AG04450 (cell line): ENCODE measurements around the gene PRCD. TPM values are rescaled to one million over a fixed set of nuclear protein-coding genes. Genes with fewer than 3 reads are reported as not detected.

ENCODE experiments used
- CTCF ChIA-PET: fragments of 300-600, 350-600 bp; formaldehyde crosslinking; extraction: SDS; loops from one replicate; lab custom pipeline; 2022; ENCODE audit warnings: antibody characterized with exemption, inconsistent platforms; lab: Charles Lee
- POLR2A ChIA-PET: fragments of 350-600 bp; formaldehyde crosslinking; extraction: SDS; loops from one replicate; lab custom pipeline; 2021; ENCODE audit warnings: antibody characterized with exemption, inconsistent platforms; lab: Yijun Ruan, JAX
- DNase-seq: peaks from one replicate; pipeline ENCODE4 v3.0.0-alpha.2; 2011; ENCODE audit warnings: low read depth, low spot score
- H3K27ac ChIP-seq: one replicate; pipeline ENCODE4 v1.5.1; 2012; ENCODE audit warnings: low read depth, low read length, control low read depth
- H3K27me3 ChIP-seq: one replicate; pipeline ENCODE4 v1.6.0; 2012; ENCODE audit warnings: low read length; ENCODE audit not compliant: control insufficient read depth, insufficient read depth
- H3K4me3 ChIP-seq: 2 replicates; pipeline ENCODE4 v1.5.1; 2011; ENCODE audit warnings: mild to moderate bottlenecking, low read depth, low read length, control low read depth
- H3K9me3 ChIP-seq: 2 replicates; pipeline ENCODE4 v1.5.1; 2012; ENCODE audit warnings: low read length; ENCODE audit not compliant: control insufficient read depth, insufficient read depth
- polyA plus RNA-seq: library from polyadenylated mRNA; depleted of rRNA; stranded (reverse); fragments of >200 nt; gene quantifications from 2 replicates; pipeline ENCODE4 v1.2.3, GENCODE V29; 2011
- TF ChIP-seq, protein P1 (sequence below): IDR thresholded peaks from 2 replicates; pipeline ENCODE4 v1.5.1; 2011; ENCODE audit warnings: low read depth, low read length, control low read depth, inconsistent platforms

The PRCD gene
- polyA plus RNA-seq, 1 experiment = 0.69 TPM

- Histone ChIP-seq H3K27me3 (no peaks in the 10 kb centered on the region), H3K4me3 (no peak overlapping the region), H3K27ac (no peak overlapping the region), H3K9me3 (peaks cover 12% of the 10 kb centered on the region)
- TF ChIP-seq, protein P1, sequence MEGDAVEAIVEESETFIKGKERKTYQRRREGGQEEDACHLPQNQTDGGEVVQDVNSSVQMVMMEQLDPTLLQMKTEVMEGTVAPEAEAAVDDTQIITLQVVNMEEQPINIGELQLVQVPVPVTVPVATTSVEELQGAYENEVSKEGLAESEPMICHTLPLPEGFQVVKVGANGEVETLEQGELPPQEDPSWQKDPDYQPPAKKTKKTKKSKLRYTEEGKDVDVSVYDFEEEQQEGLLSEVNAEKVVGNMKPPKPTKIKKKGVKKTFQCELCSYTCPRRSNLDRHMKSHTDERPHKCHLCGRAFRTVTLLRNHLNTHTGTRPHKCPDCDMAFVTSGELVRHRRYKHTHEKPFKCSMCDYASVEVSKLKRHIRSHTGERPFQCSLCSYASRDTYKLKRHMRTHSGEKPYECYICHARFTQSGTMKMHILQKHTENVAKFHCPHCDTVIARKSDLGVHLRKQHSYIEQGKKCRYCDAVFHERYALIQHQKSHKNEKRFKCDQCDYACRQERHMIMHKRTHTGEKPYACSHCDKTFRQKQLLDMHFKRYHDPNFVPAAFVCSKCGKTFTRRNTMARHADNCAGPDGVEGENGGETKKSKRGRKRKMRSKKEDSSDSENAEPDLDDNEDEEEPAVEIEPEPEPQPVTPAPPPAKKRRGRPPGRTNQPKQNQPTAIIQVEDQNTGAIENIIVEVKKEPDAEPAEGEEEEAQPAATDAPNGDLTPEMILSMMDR = no peak
- DNase-seq = no peak
- ChIA-PET CTCF (no interaction called here), POLR2A (no interaction called here)
These were observed 29.0 kb downstream of the PRCD start for GRCh38 chr17:76568811-76569221.

DNA sequence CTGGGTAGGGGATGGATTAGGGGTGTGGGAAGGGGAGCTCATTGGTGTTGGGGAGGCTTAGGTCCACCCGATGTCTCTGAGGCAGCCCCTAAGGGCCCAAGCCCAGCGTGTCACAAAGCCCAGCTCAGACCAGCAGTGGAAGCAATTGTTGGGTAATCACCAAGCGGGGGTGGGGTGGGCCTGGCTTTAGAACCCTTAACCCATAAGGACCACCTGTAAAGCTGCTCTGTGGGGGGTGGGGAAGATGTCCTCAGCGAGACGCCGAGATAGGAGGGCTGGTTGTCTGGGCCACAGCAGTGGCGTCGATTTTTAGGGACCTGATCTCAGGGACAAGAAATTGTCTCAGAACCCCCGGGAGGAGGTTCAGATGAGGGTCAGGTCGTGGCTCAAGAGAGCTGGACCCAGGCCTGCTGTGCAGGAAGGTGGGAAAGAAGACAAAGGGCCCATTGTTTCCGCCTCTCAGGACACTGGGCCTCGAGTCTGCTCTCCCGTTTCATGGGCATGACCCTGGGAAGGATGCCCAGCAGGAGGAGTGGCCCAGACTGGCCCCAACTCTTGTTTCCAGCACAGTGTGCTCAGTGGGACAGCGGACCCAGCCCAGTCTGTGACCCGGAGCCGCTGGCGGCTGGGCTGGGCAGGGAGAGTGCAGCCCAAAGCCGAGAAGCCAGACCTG lies 29.9 kb downstream of the PRCD start:
- Histone ChIP-seq H3K27ac (no peak overlapping the region), H3K4me3 (no peak overlapping the region), H3K27me3 (no peaks in the 10 kb centered on the region), H3K9me3 (peaks cover 12% of the 10 kb centered on the region)
- ChIA-PET POLR2A (no interaction called here), CTCF (interaction anchor here (1.6 kb wide), 1 partner anchor 54 kb away, joined by 6 read pairs; no protein-coding TSS in a partner anchor)
- TF ChIP-seq, protein P1 = no peak
- DNase-seq = no peak

DNA sequence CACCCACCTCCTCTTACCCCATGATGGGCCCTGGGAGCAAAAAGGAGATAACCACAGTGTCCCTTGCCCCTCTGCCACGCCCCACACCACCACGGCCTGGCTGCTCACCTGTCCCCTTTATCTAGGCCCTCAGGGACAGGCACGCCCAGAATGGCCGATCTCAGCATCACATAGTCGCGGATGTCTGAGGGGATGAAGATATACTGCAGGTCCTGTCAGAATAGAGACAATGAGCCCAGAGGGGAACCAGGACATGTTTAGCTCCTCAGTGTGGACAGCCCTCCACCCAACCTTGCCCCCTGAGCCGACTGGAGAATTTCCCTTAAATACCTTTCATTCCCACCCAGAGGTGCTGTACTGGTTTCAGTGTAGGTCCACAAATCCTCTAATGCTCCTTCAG lies 30.6 kb downstream of the PRCD start:
- H3K27ac ChIP-seq = no peak overlapping the region
- POLR2A ChIA-PET = no interaction called here
- CTCF ChIA-PET = interaction anchor here (1.6 kb wide), 1 partner anchor 53 kb away, joined by 6 read pairs; no protein-coding TSS in a partner anchor
- no peaks in the 10 kb centered on the region for H3K27me3 ChIP-seq
- no peak overlapping the region for H3K4me3 ChIP-seq
- DNase-seq = no peak
- TF ChIP-seq, protein P1 = no peak
- H3K9me3 ChIP-seq = peaks cover 12% of the 10 kb centered on the region

- ChIA-PET CTCF (interaction anchor here (1.5 to 1.6 kb wide), 2 partner anchors 53 to 111 kb away, joined by 5 to 6 read pairs; no protein-coding TSS in a partner anchor), POLR2A (interaction anchor here (0.6 kb wide), 1 partner anchor 212 kb away, joined by 3 read pairs; no protein-coding TSS in a partner anchor)
- TF ChIP-seq, protein P1 = no peak
- Histone ChIP-seq H3K27me3 (no peaks in the 10 kb centered on the region), H3K9me3 (peaks cover 12% of the 10 kb centered on the region), H3K4me3 (no peak overlapping the region), H3K27ac (no peak overlapping the region)
- no peak for DNase-seq
These were observed 31.1 kb downstream of the PRCD start for GRCh38 chr17:76570877-76571471.
